ENCODE data around the gene NFX1.

GRCh38 chr9:33320568-33321261, 30.4 kb downstream of the NFX1 start:
- no peak for TF ChIP-seq CTCF (IDR thresholded peaks at IDR 0.05)
- no peak for TF ChIP-seq POLR2A (IDR thresholded peaks at IDR 0.05)

All from vagina (tissue), 2 donors.